Fibroblast of pulmonary artery (primary cell): ENCODE measurements around the gene USP16.

ENCODE experiments used
- DNase-seq: peaks from one replicate; pipeline ENCODE4 v3.0.0-alpha.2; 2010; ENCODE audit warnings: low read depth
- H3K4me3 ChIP-seq: replicated peaks from 2 replicates; pipeline ENCODE4 v1.5.1; 2011; ENCODE audit warnings: low read depth, mild to moderate bottlenecking, control low read depth, low read length, moderate library complexity
- CTCF ChIP-seq: IDR thresholded peaks from 2 replicates; pipeline ENCODE4 v1.5.1; 2011; ENCODE audit warnings: mild to moderate bottlenecking, control low read depth, low read length, inconsistent platforms; ENCODE audit errors: missing control alignments

Gene USP16

DNA sequence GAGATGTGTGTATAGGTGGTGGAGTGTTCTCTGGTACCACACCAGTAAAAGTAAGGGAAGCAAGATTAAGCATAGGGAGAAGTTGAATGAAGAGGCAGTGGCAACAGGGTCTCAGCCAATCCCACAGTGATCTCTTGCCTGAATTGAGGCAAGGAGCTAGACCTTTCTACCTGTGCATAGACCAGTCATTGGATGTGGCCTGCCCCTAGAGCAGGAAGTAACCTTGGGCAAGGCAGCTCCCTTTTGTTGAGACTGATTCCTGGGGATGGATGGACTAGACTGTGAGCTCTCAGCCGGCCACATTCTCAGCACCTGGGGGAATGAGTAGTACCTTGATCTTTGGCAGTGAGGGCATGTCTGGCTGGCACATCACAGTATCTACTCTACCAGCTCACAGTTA lies 6.4 kb downstream of the USP16 start:
- H3K4me3 ChIP-seq: no peak overlapping the region
- no peak for TF ChIP-seq CTCF

GRCh38 chr21:29033301-29033700 lies 8.8 kb downstream of the USP16 start:
- H3K4me3 ChIP-seq: no peak overlapping the region
- no peak for TF ChIP-seq CTCF
- no peak for DNase-seq

More for the DNA sequence above, 6.4 kb downstream of the USP16 start:
- no peak for DNase-seq

DNA sequence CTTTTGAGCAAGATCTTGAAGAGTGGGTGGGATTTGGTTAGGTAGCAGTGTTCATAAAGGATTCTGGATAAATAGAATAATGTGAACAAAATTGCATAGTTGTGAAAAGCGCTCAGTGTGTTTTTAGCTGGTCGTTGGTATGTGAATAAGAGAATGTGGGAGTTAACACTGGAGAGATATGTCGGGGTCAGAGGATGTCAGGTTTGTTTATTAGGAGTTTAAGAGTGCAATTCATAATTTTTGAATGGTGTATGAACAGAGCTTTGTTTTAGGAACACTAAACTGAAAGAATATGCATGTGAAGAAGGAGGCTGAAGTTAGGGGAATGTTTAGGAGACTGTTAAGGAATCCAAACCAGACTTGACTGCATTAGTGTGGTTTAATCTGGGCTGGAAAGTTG lies 9.4 kb downstream of the USP16 start:
- no peak for TF ChIP-seq CTCF
- no peak for DNase-seq
- no peak overlapping the region for H3K4me3 ChIP-seq

DNA sequence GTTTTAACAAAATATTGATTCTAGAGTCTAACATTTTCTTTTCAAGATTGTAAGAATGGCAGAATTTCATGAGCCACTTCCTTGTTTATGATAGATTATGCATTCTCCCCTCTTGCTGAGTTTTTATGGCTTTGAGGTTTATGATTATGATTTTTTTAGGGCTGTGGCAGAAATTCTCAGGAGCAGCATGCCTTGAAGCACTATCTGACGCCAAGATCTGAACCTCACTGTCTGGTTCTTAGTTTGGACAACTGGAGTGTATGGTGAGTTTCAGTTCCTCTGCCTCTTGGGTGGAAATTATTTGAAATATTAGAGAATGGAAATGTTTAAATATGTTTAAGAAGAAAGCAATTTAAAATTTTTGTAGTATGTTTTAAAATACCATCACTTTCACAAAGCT lies 10.2 kb downstream of the USP16 start:
- TF ChIP-seq CTCF: no peak

GRCh38 chr21:29052224-29052623 lies 27.8 kb downstream of the USP16 start:
- no peak for TF ChIP-seq CTCF
- no peak for DNase-seq
- no peak overlapping the region for H3K4me3 ChIP-seq

More for the DNA sequence above, 10.2 kb downstream of the USP16 start:
- no peak for DNase-seq
- no peak overlapping the region for H3K4me3 ChIP-seq

DNA sequence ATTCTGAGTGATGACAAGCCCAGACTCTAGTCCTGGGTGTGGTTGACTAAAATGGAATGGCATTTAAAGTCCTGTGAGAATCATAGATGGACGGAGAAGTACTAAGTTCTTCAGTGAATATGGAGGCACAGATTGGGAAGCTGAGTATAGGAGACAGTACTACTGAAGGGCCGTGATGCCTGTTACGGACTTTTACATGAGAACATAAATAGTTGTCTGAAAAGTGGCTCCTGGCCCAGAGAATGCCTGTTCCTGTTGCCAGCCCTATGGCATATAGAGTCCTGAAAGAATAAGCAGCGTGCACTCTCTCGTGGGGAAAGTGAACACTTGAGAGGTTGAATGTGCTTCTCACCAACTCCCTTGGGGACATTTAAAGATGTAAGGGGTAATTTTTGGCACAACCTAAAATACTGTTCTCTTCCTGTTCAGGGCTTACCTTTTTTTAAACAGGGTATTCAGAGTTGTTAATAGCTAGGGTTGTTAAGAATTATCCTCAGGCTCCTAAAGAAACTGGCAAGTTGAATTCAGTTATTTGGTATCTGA lies 28.6 kb downstream of the USP16 start:
- H3K4me3 ChIP-seq: no peak overlapping the region
- TF ChIP-seq CTCF: no peak
- DNase-seq: no peak

- TF ChIP-seq CTCF: no peak
- no peak for DNase-seq
- no peak overlapping the region for H3K4me3 ChIP-seq
Observed at GRCh38 chr21:29053656-29054055, 29.2 kb downstream of the USP16 start.
